Stimulated activated CD4-positive, alpha-beta T cell treated with anti-CD3 and anti-CD28 coated beads, TNF-alpha, amount 100 ng/mL, for 48 hours (primary cell): Measurements from ENCODE around the gene MARVELD1.
"Not testable (repeated sequence)": the region's sequence is repeated elsewhere in the genome, so short reads cannot be mapped to it uniquely, and the experiment has no call there.

Source experiments
- DNase-seq, 3 donors: peaks; one replicate each; pipeline ENCODE4 v3.0.0-alpha.2; 2020; ENCODE audit warnings: low read depth in 3 of 3

Gene MARVELD1

DNA sequence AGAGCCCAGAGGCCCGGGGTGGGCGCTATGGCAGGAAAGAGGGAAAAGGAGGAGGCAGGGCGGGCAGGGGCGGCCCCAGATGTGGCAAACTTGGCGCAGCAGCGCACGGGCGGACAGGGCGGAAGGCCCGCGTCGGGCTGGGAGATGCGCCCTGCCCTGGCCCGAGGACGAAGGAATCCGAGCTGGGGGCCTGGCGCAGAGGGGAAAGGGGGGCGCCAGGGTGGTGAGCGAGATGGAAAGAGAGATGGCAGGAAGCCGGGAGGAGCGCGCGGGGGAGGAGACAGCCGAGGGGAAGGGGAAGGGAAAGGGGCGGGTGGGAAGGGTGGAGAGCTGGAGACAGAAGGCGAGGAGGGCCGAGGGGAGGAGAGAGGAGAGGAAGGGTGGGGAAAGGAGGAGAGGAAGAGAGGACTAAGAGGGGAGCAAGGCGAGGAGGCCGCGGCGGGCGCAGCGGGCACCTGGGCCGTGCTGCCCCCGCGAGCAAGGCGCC, at the start of gene MARVELD1:
Gene MARVELD1 (plus strand): TSS at position 392 of the 487 bp plus-strand sequence. CDS start 147 bp downstream, outside the sequence.
- DNase-seq: no peak

GRCh38 chr10:97664282-97664850, 49.2 kb upstream of the MARVELD1 start:
- no peak for DNase-seq

DNA sequence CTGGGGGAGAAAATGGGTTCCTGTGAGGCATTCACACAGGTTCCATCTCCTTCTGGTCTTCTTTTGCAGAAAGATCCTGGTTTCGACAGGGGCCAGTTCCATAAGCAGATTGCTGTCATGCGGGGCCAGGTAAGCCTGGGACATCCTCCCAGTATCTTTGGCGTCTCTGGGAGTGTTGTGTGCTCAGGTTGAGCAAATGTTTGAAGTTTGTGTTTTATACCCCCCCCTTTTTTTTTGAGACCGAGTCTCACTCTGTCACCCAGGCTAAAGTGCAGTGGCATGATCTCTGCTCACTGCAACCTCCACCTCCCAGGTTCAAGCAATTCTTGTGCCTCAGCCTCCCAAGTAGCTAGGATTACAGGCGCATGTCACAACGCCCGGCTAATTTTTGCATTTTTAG, 46.5 kb upstream of the MARVELD1 start:
- no peak for DNase-seq

DNA sequence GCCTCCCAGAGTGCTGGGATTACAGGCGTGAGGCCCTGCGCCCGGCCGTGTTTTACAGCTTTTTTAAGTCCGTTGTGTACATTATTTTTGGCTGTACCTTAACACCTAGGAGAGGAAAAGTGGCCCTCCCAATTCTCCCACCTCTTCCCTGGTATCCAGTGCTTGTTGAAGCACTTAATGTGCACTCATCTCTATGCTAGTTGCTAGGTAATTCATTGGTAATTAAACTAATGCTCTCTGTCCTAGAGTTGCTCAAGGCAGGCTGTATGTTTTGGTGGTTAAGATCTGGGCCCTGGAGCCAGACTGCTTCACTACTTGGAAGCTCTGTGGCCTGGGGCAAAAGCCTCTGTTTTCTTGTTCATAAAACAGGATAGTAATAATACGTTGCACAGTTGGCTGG, 46.1 kb upstream of the MARVELD1 start:
- DNase-seq: no peak

- DNase-seq: no peak
Observed at GRCh38 chr10:97669571-97669970, 44.0 kb upstream of the MARVELD1 start.

DNA sequence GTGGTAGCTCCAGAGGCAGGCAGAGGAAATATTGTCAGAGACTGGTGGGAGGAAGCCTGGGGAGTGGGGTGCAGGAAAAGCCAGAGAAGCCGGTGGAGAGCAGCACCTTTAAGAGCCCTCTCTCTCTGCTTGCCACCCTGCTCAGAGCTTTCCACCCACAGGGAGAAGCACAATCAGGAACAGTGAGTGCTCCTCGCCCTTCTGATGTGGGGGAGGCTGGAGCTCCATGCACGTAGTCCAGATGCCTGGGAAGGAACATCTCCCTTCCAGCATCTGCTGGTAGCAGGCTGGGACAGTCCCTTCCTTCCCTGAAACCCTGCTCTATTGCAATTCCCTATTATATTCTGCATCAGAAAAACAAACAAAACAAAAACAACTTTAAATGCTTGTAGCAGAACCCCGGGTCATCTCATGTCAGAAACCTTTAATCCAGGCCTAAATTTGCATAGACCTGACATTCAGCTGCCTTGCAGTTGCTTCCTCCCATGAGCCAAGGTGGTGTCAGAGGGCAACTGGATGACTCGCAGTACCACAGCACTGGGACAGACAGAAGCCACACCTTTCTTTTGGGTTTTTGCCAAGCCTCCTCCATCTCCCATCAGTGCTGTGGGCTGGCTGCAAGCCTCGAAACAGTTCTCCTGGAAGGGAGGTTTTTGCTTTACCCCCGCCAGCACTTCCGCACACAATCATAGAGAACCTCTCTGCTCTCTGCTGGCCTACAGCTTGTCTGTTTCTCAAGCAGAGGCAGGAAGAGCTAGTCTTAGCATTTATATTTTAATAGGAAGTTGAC, 39.6 kb upstream of the MARVELD1 start:
- peak in 1 of 3 donors; percentile 21 for DNase-seq

DNA sequence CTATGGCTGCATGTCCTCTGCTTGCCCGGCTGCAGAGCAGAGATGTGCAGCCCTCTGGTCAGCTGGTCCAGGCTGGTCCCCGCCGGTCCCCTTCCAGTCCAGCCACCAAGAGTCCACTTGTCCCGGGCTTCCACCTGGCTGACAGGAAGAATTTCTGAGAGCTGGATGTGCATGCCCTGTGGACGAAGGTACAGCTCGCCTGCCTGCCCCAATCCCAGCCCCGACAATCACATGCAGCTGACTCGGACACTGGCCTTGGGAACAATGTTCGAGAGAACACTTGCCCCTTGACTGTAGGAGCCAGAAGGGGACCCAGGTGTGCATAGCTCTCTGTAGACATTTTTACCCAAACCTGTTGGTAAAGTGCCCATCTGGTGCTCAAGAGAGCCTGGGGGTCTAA, 38.3 kb upstream of the MARVELD1 start:
- DNase-seq: no peak

GRCh38 chr10:97676770-97677581, 36.6 kb upstream of the MARVELD1 start:
- DNase-seq: no peak

GRCh38 chr10:97679594-97679993, 33.9 kb upstream of the MARVELD1 start:
- no peak for DNase-seq

DNA sequence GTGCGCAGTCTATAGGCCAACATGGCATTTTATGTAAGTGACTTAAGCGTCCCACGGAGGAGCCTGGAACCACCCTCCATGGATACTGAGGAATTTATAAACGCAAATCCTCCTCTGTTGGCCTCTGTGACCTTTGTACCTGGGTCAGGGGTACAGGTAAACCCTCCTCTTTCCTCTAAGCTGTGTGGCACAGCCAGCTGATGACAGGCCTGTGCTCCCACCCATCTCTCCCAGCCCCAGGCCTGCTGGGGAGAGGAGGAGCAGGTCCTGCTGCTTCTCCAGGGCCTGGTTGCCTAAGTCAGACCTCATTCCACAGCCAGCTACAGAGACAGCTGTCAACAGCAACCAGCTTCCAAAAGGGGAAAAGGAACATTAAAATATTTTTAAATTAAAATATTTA, 31.5 kb upstream of the MARVELD1 start:
- DNase-seq: no peak

DNA sequence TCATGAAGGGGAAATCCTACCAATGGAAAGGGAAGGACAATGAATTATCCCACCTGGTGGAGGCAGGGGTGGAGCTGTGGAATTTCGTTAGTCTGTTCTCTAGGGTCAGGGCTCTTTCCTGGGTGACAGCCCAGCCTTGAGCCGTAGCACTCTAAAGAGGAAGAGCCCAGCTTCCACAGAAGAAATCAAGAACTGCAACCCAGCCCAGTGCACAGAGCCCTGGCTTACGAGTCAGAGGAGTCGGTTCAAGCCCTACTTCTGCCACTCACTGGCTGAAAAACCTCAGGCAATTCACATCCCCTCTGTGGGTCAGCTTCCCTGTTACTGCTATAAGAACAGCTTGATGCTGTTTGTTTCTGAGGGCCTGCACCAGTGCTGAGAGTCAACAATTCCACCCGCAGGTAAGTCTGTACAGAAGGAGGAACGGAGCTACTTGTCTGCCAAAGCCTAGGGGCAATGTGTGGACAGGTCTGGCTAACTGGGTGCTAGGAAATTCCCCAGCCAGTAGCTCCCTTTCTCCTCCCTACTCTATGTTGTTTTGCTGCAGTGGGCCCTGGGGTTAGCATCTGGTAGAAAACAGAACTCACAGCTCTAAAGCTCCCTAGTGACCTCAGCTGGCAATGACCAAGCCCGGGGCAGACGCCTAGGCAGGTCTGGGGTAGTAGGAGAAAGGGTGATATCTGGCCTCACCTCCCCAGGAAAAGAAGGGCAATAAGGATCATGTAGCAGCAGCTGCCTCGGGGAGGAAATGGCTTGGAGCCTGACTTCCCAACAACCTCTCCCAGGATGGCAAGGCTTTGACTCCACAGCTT, 29.8 kb upstream of the MARVELD1 start:
- DNase-seq: no peak

GRCh38 chr10:97684368-97684713, 29.2 kb upstream of the MARVELD1 start:
- DNase-seq: not testable (repeated sequence)

DNA sequence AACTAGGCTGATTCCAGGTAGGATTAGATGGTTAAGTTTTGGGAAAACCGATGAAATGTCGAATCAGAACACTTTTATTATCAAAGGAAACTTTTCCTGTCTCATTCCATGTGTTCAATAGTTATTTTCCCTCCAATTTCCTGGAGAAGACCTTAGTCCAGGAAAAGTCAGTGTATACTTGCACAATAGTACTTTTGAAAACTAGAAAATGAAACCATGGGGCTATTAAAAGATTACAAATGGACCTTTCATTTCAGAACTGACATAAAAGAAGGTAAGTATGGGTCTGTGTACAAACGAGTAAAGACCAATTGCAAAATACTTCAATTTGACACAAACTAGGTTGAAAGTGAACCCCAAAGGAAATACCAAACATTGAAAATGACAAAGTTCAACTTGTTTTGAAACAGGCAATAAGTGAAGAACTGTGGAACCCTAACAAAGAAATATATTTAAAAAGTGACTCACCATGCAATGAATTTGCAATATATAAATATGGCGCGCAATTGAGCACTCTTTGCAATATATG, 28.6 kb upstream of the MARVELD1 start:
- no peak for DNase-seq

DNA sequence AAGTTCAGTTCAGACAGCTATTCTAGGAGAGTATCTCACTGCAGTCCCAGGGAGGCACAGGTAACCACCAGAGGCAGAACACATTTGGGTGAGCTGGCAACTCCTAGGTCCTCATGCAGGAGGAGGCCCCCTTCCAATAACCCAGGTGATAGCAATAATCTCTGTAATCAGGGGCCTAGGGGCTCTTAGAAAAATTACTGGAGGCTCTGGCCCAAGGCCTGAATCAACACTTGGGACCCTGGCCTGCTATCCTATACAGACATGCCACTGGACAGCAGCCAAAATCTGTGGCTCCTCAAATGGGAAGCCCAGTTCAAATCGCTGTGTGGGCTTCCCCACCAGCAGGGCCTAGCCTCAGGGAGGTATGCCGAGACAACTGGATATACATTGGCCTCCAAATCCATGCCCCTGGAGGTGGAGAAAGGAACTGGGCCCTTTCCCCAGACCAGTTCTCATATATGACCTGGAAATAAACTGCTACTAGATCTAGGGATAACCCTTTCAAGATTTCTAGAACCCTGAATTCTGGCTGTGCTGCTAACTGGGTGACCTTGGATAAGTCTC, 28.1 kb upstream of the MARVELD1 start:
- no peak for DNase-seq

GRCh38 chr10:97686301-97686961, 27.1 kb upstream of the MARVELD1 start:
- no peak for DNase-seq

DNA sequence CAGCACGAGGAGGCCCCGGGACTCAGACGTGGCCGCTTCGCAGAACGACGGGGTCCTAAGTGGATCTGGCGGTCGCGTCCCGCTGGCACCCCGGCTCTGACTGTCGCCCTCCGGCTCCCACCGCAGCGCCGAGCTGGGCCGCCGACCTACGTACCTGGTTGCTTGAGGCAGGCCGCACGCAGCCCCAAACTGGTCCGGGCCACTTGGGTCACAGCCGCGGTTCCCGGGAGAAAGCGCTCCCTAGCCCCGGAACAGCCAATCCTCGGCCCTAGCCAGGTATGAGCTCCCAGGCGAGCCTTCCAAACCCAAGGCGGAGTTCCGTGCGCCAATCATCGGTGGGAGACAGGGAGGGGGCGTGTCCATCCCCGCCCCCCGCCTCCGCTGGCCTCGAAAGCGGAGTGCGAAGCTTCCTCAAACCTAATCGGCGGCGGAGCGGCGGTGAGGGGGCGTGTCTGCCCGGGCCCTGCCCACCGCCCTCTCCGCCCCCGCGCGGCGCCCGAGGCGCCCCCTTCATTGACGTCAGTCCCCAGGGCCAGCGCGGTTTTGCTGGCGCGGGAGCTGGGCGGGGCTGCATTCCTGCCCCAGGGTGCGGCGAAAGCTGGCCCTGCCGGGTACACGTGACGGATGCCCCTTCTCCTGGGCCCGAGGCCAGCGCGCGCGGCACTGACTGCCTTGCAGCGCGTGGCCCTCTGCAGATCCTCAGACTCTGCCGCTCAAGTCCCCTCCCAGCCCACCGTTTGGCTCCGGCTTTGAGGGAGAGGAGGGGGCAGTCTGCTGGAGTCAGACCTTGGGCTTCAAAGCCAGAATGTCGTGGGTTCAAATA, 26.4 kb upstream of the MARVELD1 start, which contains the start of gene AVPI1:
Gene AVPI1 (minus strand): TSS at position 280 of the 823 bp plus-strand sequence. CDS start 7,336 bp downstream, outside the sequence.
- peak; percentile 87 to 91 (median 89) for DNase-seq

DNA sequence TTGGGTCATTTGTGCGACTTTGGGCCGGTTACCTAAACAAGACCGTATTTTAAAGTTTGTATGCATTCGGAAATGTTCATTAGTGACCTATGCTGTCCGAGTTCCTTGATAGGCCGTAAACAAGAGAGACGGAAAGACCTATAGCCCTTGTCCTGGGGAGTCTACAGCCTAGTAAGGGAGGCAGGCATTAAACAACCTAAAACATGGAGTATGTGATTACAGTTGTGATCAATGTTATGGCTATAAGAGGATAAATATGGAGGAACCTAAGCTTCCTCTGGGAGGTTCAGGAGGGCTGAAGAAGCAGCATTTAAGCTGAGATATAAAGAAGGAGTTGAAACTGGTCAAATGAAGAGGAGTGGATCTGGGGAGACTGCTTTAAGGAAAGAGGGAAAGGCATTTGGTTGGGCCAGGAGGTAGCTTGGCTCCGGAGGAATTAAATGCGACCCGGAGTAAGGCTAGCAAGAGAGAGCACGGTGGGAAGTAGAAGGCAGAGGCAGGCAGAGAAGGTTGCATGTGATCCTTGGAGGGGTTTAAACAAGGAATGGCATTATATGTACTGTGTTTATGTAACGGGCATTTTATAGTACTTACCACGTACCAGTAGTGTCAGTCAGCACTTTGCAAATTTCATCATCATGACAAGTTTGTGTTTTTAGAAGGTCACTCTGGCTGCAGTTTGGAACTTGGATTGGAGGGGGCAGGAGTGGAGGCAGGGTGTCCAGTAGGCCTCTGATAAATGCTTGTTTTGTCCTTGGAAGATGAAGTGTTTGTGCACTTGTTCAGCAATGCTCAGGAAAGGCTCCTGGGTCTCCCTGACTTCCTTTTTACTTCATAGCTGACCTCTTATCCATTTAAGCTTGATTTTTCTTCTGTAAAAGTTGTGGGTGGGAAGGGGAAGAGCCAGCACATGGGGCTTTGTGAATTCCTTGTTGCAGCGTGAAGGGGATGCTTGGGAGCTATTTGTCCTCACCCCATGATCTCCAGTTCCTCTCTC, 25.4 kb upstream of the MARVELD1 start:
- no peak for DNase-seq

GRCh38 chr10:97689559-97690020, 23.9 kb upstream of the MARVELD1 start:
- no peak for DNase-seq
